K562 (cell line): ENCODE data around the gene OPTN. TPM values are rescaled to one million over a fixed set of nuclear protein-coding genes. Genes with fewer than 3 reads are reported as not detected.

Experiments used
- ATAC-seq: fragments of 200-7000 bp; cut with Tn5 transposase; 3 replicates; pipeline ENCODE4 v1.9.1; 2020; ENCODE audit warnings: moderate library complexity
- BruUV-seq: library from RNA; stranded (reverse); fragments of 400-500 nt; replicated peaks from 2 replicates; lab custom pipeline; 2021; lab: Mats Ljungman, UMichigan
- CTCF ChIA-PET: fragments of 300-600 bp; formaldehyde crosslinking; extraction: SDS; loops from one replicate; lab custom pipeline; 2021; ENCODE audit warnings: low intra/inter-chr PET ratio; lab: Yijun Ruan, JAX
- POLR2A ChIA-PET: fragments of 300-600, 350-650 bp; sonication (Branson Sonifier 250); formaldehyde crosslinking; extraction: SDS; loops from one replicate; lab custom pipeline; 2021; ENCODE audit warnings: antibody characterized with exemption, inconsistent platforms; lab: Yijun Ruan, JAX
- DNase-seq, 4 experiments: peaks; one replicate each; pipeline versions ENCODE4 v3.0.0 to v3.0.0-alpha.2; 2011 to 2018; ENCODE audit warnings: low spot score in 3 of 4, mixed read lengths in 3 of 4; ENCODE audit errors: extremely low read depth in 1 of 4
- FAIRE-seq: peaks from 2 replicates; lab custom pipeline; 2011; peaks lifted over from hg19 to GRCh38; lab: Jason Lieb, UNC
- H2AFZ ChIP-seq: 2 replicates; pipeline ENCODE4 v1.6.0; 2011; ENCODE audit warnings: low read depth, low read length, control low read depth, inconsistent platforms
- H3K27ac ChIP-seq: fragments of 200-600 bp; 3 replicates; pipeline ENCODE4 v1.8.0; 2011; ENCODE audit warnings: low read depth, mild to moderate bottlenecking, control low read depth, inconsistent platforms, low read length, moderate library complexity, mixed read lengths; ENCODE audit errors: extremely low read depth
- H3K27me3 ChIP-seq, 2 experiments: fragments of 300-600 bp in 1 of 2; 2 replicates in 1 of 2; 3 replicates in 1 of 2; pipeline versions ENCODE4 v1.6.0 to v1.8.0; 2011; ENCODE audit warnings: inconsistent platforms in 2 of 2, low read length in 2 of 2, mild to moderate bottlenecking in 1 of 2, mixed read lengths in 1 of 2, moderate library complexity in 1 of 2; ENCODE audit not compliant: control insufficient read depth in 2 of 2, insufficient read depth in 2 of 2
- H3K36me3 ChIP-seq: fragments of 300-600 bp; 3 replicates; pipeline ENCODE4 v1.8.0; 2011; ENCODE audit warnings: mild to moderate bottlenecking, low read length, inconsistent platforms; ENCODE audit not compliant: control insufficient read depth, insufficient read depth
- H3K4me1 ChIP-seq, 2 experiments: fragments of 200-600 bp in 1 of 2; replicated peaks in 1 of 2; 2 replicates in 1 of 2; 3 replicates in 1 of 2; pipeline versions ENCODE4 v1.5.1 to v1.8.0; 2011; ENCODE audit warnings: inconsistent platforms in 2 of 2, low read length in 2 of 2, mild to moderate bottlenecking in 1 of 2, mixed read lengths in 1 of 2, moderate library complexity in 1 of 2; ENCODE audit not compliant: control insufficient read depth in 2 of 2, insufficient read depth in 2 of 2
- H3K4me2 ChIP-seq: 2 replicates; pipeline ENCODE4 v1.6.1; 2011; ENCODE audit warnings: low read length, control low read depth, inconsistent platforms, mixed read lengths; ENCODE audit not compliant: insufficient read depth
- H3K4me3 ChIP-seq: fragments of 200-600 bp; sonication (generic), shearing (Covaris generic); 2 replicates; pipeline ENCODE4 v1.5.1; 2016; ENCODE audit warnings: control low read depth, inconsistent platforms
- H3K79me2 ChIP-seq: fragments of 200-600 bp; 3 replicates; pipeline ENCODE4 v1.8.0; 2011; ENCODE audit warnings: low read length, inconsistent platforms; ENCODE audit not compliant: control insufficient read depth, insufficient read depth
- H3K9ac ChIP-seq, 2 experiments: 2 replicates each; pipeline versions ENCODE4 v1.6.0 to v1.6.1; 2011; ENCODE audit warnings: low read depth in 2 of 2, low read length in 2 of 2, control low read depth in 1 of 2, inconsistent platforms in 1 of 2, mild to moderate bottlenecking in 1 of 2, mixed read lengths in 1 of 2; ENCODE audit not compliant: insufficient read depth in 1 of 2
- H3K9me1 ChIP-seq: one replicate; pipeline ENCODE4 v1.6.0; 2011; ENCODE audit warnings: inconsistent platforms, mild to moderate bottlenecking, low read length, moderate library complexity; ENCODE audit not compliant: control insufficient read depth, insufficient read depth
- H3K9me3 ChIP-seq: replicated peaks from 2 replicates; pipeline ENCODE4 v1.5.1; 2011; ENCODE audit warnings: low read depth, low read length, inconsistent platforms; ENCODE audit not compliant: control insufficient read depth, insufficient read depth
- H4K20me1 ChIP-seq: replicated peaks from 2 replicates; pipeline ENCODE4 v1.6.1; 2011; ENCODE audit warnings: low read length, inconsistent platforms, mixed read lengths; ENCODE audit not compliant: control insufficient read depth, insufficient read depth
- BDP1 ChIP-seq: IDR thresholded peaks from 3 replicates; pipeline ENCODE4 v1.6.1; 2011; ENCODE audit not compliant: insufficient read length, insufficient read depth
- C11orf30 ChIP-seq: fragments of 450-650 bp; IDR thresholded peaks from 2 replicates; pipeline ENCODE4 v1.6.1; 2016; ENCODE audit warnings: low read depth, mild to moderate bottlenecking
- CBX5 ChIP-seq: IDR thresholded peaks from 2 replicates; pipeline ENCODE4 v1.6.1; 2014; ENCODE audit warnings: low read depth, borderline replicate concordance
- ERF ChIP-seq: fragments of 450-650 bp; formaldehyde crosslinking; IDR thresholded peaks from 2 replicates; pipeline ENCODE4 v1.4.0; 2020; ENCODE audit warnings: mild to moderate bottlenecking, mixed read lengths
- FOSL1 ChIP-seq: fragments of 200-800 bp; sonication (Bioruptor generic); conservative IDR thresholded peaks from 2 replicates; pipeline ENCODE4 v1.6.1; 2016; ENCODE audit warnings: missing genetic modification characterization, missing compliant biosample characterization
- HSF4 ChIP-seq: fragments of 250-450 bp; sonication (Bioruptor Pico); IDR thresholded peaks from 2 replicates; pipeline ENCODE4 v2.1.2; 2022; ENCODE audit warnings: mild to moderate bottlenecking, moderate library complexity, borderline replicate concordance
- KLF10 ChIP-seq: fragments of 250-450 bp; sonication (Bioruptor Pico); IDR thresholded peaks from 2 replicates; pipeline ENCODE4 v1.6.1; 2021; ENCODE audit warnings: matching md5 sums
- MEF2D ChIP-seq: conservative IDR thresholded peaks from 2 replicates; pipeline ENCODE4 v1.6.1; 2016; ENCODE audit warnings: low read depth, missing genetic modification characterization, missing compliant biosample characterization
- ZBTB8A ChIP-seq: fragments of 450-650 bp; IDR thresholded peaks from 2 replicates; pipeline ENCODE4 v1.6.1; 2018; ENCODE audit warnings: mild to moderate bottlenecking, moderate library complexity; ENCODE audit not compliant: partially characterized antibody
- ZNF165 ChIP-seq: fragments of 250-450 bp; sonication (Bioruptor Pico); IDR thresholded peaks from 2 replicates; pipeline ENCODE4 v1.4.0; 2020; ENCODE audit warnings: borderline replicate concordance
- ZNF316 ChIP-seq: fragments of 450-650 bp; IDR thresholded peaks from 2 replicates; pipeline ENCODE4 v1.6.1; 2016
- ZSCAN29 ChIP-seq: fragments of 450-650 bp; IDR thresholded peaks from 2 replicates; pipeline ENCODE4 v1.6.1; 2017
- WGBS: fragments of 100-300 bp; shearing (Covaris generic); methylation state at CpG from one replicate; pipeline ENCODE4 v1.1.6; 2016; ENCODE audit warnings: low coverage, mixed read lengths; ENCODE audit not compliant: insufficient coverage; ENCODE audit errors: missing lambda C conversion rate; 5-methylcytosine and 5-hydroxymethylcytosine counted together
- in situ Hi-C: fragments of 300-500 bp; cut with MboI; formaldehyde crosslinking; loops from 4 replicates; pipeline ENCODE4 v1.15.0; 2018; ENCODE audit warnings: inconsistent platforms, mixed read lengths
- intact Hi-C: fragments of 100-400 bp; cut with micrococcal nuclease; formaldehyde crosslinking; loops from 2 replicates; pipeline ENCODE4 v1.14.2; 2022
- polyA plus RNA-seq, 8 experiments: library from polyadenylated mRNA; depleted of rRNA in 4 of 8; stranded (reverse) in 5 of 8; unstranded in 3 of 8; fragments of >200 nt; fragmentation: Nextera tagmentation in 2 of 8; fragmentation: Illumina TruSeq in 1 of 8; extraction: Ambion mirVana in 2 of 8; extraction: Trizol in 1 of 8; gene quantifications; 2 replicates each; pipeline versions ENCODE4 v1.2.1 to v1.2.3, GENCODE V29; 2011 to 2014; ENCODE audit warnings: inconsistent platforms in 1 of 8, missing spikeins in 1 of 8
- total RNA-seq, 7 experiments: library from RNA; depleted of rRNA in 6 of 7; stranded (reverse); fragments of >200 nt in 6 of 7; fragmentation: Illumina TruSeq in 2 of 7; extraction: Trizol in 2 of 7; gene quantifications; 2 replicates each; pipeline versions ENCODE4 v1.2.1 to v1.2.3, GENCODE V29; 2011 to 2021; ENCODE audit warnings: low replicate concordance in 1 of 7

The OPTN gene
- total and polyA plus RNA-seq, 9 of the 15 experiments (the other 6 are each of a cell fraction or from before 2014, with no cell fraction given), result 2.2 to 6.8 (median 5.0) TPM

GRCh38 chr10:13053794-13054462 lies 46.0 kb upstream of the OPTN start:
- WGBS, result 0% methylated on average over 7 of the region's 7 CpGs
- no peak for ATAC-seq
- no peak overlapping the region for H3K9ac ChIP-seq
- H2AFZ ChIP-seq, result no peak overlapping the region
- no peak for FAIRE-seq
- no peaks in the 10 kb centered on the region for H4K20me1 ChIP-seq
- no peak overlapping the region for H3K4me2 ChIP-seq
- no peak for DNase-seq
- no peaks in the 10 kb centered on the region for H3K9me3 ChIP-seq
- ChIA-PET POLR2A (interaction anchor here (0.5 kb wide), 1 partner anchor 67 kb away, joined by 3 read pairs; no protein-coding TSS in a partner anchor), CTCF (no interaction called here)
- no peaks in the 10 kb centered on the region for H3K79me2 ChIP-seq
- peaks cover 10 to 27% of the 10 kb centered on the region in 2 experiments; a peak in 4 of 5 replicates for H3K27me3 ChIP-seq
- H3K4me1 ChIP-seq, result no peaks in the 10 kb centered on the region
- H3K4me3 ChIP-seq, result no peak overlapping the region
- no peak overlapping the region for H3K27ac ChIP-seq
- no TSS peak for BruUV-seq
- no peaks in the 10 kb centered on the region for H3K36me3 ChIP-seq
- intact Hi-C loops, result no loop called here
- TF ChIP-seq ZSCAN29 (no peak), BDP1 (no peak), FOSL1 (tag) (no peak), MEF2D (tag) (no peak), ZNF165 (CRISPR knock-in tag) (no peak), CBX5 (no peak), ZBTB8A (no peak), C11orf30 (no peak), HSF4 (CRISPR knock-in tag) (no peak), KLF10 (CRISPR knock-in tag) (no peak), ERF (no peak), ZNF316 (no peak)
- in situ Hi-C loops, result no loop called here
- no peaks in the 10 kb centered on the region for H3K9me1 ChIP-seq
